HUDEP-2 (cell line): Measurements from ENCODE around the gene CBARP.

Source experiments
- DNase-seq, 76 experiments: peaks; one replicate each; lab custom pipeline; 2025; ENCODE audit not compliant: unreplicated experiment in 76 of 76; lab: John Stamatoyannopoulos, UW

The CBARP gene

DNA sequence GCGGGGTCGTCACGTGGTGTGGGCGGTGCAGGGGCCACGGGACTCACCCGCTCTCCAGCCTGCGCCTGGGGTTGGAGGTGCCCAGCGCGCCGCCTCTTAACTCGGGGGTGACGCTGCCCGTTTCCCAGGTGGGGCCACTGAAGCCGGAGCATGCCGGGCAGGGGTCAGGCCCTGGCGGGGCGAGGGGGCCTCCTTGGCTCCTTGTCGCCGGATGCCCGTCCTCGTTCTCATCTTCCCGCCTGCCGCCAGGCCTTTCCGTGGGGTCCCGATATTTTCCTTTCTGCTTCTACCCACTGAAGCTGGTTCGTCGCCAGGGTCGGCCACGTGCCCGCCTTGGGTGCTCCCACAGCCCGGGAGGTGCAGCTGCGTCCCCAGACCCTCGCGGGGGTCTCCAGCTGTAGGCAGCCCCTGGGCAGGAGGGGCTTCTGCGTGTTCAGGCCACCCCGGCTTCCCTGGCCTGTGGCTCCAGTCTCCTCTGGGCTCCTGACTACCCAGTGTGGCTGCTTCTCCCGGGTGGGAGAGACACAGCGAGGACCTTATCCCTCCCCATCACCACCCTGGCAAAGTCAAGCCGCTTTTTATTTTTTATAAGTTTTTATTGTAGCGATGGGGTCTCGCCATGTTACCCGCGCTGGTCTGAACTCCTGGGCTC is 38.3 kb upstream of the CBARP start:
- peak in 1 of 76 experiments; percentile 80 for DNase-seq

DNA sequence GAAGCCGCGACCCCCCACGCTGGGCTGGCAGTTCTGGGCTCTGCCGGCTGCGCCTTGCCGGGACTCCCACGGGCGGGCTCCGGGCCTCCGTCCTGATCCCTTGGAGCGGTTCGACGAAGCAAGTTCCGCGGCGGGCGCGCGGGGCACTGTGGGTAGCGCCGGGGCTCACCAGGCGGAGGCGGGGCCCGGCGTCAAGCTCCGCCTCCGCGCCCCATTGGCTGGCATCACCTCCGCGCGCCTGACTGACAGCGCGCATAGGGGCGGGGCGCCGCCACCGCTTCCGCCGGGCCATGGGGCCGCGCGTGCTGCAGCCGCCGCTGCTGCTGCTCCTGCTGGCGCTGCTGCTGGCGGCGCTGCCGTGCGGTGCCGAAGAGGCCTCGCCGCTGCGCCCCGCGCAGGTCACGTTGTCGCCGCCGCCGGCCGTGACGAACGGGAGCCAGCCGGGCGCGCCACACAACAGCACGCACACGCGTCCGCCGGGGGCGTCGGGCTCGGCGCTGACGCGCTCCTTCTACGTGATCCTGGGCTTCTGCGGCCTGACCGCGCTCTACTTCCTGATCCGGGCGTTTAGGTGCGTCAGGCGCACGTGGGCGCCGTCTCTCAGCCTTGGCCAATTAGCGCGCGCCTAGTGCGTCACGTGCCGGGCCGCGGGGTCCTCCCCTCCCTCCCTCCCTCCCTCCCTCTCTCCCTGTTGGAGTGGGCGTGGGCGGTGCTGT is 37.6 kb upstream of the CBARP start, which contains the start of gene FAM174C:
TSS of gene FAM174C (plus strand) at position 271 of the 716 bp plus-strand sequence. CDS start at position 291, 20 bp downstream.
- DNase-seq = peak in 75 of 76 experiments; percentile 75 to 99 (median 97)

DNA sequence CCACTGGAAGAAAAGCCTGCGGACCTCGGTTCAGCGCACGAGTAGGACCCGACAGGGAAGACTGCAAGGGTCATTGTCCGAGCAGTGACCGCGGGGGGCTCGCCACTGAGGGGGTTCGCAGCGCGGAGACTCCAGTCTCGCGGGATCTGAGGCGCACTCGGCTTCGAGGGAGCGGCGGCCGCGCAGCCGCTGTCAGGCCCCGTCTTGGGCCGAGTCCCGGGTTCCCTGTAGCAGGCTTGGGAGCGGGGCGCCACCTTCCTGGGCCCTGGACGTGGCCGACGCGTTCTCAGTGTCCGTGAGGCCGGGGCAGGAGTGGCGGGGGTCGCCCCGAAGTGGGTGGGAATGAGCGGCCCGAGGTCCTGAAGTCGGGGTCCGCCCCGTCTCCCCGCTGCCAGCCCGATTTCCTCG is 37.1 kb upstream of the CBARP start:
- DNase-seq = no peak

DNA sequence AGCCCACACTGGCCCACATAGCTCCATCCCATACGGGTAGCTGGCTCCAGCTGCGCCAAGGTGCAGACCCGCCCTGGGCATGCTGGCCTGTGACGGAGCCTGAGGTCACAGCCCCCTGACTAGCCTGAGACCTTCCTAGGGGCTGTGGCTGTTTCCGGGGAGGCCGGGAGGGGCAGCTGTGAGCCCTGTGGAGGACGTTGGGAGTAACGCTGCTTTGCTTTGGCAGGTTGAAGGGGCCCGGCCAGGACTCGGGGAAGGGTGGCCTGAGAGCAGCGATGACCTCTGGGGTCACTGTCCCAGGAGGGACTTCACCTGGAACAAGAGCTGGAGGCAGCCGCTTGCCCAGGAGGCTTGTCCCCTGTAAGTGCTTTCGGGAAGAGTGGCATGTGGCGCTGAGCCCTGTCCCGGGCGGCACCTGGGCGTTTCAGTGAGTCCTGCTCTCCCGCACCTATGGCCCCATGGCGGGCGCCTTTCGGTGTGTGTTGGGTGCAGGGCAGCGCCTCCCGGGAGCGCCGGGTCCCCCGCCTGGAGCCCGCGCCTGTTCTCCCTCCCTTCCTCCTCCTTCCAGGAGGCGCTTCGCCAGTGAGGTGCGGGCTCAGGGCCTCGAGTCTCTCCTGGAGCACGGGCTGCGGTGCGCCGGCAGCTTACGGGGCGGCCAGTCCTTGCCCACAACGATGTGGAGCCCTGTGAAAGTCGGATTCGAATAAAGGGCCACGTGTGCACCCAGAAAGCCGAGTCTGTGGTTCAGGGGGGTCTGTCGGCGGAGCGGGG is 36.5 kb upstream of the CBARP start:
- DNase-seq = no peak

DNA sequence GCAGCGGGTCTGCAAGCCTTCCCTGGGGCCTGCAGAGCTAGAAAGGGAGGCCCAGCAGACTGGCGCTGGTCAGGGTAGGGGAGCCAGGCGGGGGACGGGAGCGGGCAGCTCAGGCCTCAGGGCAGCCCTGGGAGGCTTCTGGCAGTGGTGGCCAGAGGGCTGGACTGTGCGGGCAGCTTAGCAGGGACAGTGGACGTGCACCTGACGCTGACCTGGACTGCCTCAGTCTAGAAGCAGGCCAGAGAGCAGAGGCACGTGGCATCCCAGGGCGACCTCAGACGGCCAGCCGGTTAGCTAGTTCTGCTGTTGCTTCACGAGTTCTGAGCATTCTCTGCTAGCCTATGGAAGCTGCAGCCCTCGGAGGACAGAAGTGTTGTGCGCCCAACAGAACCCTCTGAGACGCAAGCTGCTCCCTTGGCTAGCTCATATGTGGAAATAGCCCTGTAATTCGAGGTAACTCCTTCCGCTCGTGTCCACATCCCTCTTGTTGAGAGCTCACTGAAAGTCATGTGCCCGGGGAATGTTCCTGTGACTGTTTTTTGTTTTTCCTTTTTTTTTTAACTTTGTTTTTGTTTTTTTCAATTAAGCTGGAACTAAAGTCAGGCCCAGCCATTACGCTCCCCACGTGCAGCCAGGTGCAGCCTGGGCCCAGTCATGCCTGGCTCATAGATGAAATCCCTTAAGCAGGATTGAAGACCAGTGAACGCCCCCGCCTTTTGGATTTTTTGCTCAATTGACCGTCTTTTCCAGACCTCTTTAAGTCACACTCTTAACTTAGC is 35.6 kb upstream of the CBARP start:
- no peak for DNase-seq

DNA sequence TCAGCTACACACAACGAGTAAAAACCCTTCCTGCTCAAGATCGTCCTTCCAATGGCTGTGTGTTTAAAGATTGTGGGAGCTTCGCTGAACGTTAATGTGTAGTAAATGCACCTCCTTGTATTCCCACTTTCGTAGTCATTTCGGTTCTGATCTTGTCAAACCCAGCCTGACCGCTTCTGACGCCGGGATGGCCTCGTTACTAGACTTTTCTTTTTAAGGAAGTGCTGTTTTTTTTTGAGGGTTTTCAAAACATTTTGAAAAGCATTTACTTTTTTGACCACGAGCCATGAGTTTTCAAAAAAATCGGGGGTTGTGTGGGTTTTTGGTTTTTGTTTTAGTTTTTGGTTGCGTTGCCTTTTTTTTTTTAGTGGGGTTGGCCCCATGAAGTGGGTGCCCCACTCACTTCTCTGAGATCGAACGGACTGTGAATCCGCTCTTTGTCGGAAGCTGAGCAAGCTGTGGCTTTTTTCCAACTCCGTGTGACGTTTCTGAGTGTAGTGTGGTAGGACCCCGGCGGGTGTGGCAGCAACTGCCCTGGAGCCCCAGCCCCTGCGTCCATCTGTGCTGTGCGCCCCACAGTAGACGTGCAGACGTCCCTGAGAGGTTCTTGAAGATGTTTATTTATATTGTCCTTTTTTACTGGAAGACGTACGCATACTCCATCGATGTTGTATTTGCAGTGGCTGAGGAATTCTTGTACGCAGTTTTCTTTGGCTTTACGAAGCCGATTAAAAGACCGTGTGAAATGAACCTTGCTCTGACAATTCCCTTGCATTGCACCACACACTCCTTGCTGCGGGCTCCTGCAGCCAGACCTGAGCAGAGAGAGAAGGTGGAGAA is 34.8 kb upstream of the CBARP start:
- DNase-seq = no peak

DNA sequence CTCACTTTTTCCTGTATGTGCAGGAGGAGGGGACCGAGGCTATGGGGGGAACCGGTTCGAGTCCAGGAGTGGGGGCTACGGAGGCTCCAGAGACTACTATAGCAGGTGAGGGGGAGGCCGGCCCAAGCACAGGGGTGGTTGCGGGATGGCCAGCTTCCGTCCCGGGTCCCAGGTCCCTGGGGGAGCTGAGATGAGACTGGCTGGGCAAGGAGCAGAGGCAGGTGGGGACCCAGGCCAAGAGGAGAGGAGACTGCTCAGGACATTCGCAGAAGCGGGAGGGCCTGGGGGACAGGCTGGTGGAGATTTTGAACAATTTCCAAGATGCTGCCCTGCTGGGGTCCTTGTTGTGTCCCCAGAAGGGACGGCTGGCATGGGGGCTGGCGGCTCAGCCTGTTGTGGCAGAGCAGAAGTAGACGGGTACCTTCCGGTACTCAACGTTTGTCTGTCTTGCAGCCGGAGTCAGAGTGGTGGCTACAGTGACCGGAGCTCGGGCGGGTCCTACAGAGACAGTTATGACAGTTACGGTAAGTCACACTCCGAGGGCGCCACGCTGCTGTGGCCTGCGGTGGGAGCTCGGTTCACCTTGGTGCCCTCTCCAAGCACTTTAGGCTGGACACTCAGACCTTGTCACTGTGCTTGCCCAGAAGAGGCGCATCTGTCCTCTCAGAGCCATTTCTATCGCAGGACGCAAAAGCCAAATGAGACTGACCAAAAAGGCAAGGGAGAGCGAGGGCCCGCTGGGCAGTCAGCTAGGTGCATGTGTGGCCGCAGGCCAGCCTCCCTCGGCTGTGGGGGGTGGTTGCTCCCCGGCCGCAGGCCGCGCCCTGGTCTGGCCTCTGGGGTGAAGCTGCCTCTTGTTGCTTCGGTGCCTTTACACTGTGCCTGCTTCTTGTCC is 34.0 kb upstream of the CBARP start:
- no peak for DNase-seq

DNA sequence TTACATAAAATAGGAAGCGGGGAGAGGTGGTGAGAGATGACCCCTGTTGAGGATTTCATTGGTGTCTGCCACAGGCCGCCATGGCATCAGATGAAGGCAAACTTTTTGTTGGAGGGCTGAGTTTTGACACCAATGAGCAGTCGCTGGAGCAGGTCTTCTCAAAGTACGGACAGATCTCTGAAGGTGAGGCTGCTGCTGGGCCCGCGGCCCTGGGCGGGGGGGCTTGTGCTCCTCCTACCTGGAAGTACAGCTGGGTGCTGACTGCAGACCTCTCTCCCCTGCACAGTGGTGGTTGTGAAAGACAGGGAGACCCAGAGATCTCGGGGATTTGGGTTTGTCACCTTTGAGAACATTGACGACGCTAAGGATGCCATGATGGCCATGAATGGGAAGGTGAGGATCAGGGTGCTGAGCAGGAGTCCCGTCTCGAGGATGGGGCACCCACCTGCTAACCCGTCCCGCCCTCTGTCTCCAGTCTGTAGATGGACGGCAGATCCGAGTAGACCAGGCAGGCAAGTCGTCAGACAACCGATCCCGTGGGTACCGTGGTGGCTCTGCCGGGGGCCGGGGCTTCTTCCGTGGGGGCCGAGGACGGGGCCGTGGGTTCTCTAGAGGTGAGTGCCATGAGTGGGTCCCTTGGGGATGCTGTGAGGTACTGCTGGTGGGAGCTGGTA is 33.2 kb upstream of the CBARP start:
- no peak for DNase-seq

DNA sequence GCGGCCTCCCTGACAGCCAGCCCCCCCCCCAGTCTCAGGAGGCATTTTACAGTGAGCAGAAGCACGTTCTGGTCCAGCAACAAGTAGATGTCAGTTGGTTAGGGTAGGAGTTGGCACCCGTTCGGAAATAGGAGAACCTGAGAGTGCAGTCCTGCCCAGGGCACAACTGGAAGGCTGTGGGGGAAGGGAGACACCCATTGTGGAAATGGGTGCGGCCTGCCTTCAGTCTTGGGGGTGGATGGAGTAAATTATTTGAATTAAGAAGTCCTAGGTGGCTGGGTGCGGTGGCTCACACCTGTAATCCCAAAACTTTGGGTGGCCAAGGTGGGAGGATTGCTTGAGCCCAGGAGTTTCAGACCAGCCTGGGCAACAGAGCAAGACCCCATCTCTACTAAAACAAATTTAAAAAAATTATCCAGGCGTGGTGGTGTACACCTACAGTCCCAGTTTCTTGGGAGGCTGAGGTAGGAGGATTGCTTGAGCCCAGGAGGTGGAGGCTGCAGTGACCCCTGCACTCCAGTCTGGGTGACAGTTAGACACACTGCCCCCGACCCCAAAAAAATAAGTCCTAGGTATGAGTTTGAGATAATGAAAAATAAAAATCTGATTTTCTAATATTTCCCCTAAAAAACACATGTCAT is 32.5 kb upstream of the CBARP start:
- DNase-seq = peak in 39 of 76 experiments; percentile 14 to 73 (median 45)

DNA sequence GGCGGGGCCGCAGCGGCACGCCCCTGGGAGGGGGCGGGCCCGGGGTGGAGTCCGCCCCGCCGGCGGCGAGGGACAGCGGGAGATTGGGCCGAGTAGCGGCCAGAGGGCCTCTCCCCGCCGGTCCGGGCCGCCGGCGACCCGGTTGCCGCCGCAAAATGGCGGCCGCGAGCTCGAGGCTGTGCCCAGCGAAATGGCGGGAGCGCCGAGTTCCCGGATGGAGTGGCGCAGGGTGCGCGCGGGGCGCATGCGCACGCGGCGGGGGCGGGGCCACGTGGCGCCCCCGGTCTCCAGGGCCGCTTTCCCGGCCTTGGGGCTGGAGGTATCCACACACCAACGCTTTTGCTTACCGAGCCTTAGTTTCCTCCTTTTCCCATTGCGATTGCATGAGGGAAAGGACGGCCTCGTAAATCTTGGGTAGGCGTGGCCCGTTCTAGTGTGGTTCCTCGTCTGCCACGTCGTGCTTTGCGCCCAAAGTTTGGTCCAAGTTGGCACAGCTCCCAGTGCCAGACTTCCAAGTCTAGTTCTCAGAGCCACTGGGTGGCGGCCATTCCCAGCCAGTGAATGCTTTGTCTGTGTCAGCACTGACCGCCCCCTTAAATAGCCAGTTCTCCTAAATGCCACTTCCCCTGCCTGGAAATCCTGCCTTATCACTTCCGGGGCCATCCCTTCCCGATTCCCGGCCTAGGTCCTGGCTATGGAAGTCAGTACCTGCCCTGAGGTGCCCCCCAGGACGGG is 31.8 kb upstream of the CBARP start:
- peak in 66 of 76 experiments; percentile 51 to 99 (median 81) for DNase-seq

DNA sequence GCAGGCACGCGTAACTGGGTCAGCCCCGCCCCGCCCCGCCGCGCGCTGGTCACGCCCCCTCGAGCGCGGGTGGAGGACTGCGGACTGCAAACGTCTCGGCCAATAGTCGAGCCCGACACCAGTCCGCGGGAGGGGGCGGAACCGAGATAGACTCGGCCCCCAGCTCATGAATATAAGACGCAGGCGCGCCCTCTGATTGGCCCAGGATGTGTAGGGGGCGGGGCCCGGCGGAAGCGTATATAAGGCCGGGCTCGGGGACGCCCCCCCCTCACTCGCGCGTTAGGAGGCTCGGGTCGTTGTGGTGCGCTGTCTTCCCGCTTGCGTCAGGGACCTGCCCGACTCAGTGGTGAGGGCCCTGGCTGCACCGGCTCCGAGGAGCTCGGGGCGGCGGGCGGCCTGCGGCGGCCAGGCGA is 31.3 kb upstream of the CBARP start, which contains the start of gene CIRBP:
TSS of gene CIRBP (plus strand) at position 268 of the 413 bp plus-strand sequence. CDS start 1,602 bp downstream, outside the sequence.
- DNase-seq = peak; percentile 91 to 100 (median 100)

DNA sequence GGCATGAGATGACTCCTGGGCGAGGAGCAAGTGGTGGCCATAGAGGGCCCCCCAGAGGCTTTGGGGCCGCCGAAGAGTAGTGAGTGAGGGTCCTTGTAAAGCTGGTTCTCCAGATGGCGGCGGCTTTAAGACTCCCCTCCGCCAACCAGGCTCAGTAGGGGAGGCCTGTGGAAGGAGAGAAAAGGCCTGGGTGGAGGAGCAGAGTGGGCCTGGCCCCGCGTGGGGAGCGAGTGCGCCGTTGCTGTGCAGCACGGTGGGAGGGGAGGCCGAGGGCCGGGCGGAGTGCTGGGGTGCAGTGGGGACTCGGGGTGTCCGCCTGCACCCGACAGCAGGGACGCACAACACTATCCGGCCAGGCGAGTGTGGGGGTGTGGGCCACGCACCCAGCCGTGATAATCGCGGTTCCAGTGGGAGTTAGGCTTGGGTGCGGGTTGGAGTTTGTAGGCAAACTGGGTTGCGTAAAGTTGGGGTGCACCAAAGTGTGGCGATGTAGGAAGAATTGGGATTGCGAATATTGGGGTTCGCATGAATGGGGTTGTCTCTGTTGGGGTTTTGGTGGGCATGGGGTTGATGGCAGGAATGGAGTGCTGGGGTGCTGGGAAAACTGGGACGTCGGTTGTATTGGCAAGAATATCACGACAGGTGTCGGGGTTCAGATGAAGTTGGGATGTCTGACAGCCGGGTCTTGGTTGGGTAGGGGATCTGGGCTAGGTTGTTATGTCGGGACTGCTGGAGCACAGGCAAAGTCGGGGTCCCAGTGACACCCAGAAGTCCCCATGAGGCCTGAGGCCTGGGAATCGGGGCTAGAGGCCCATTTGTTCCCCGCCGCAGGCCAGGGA is 30.6 kb upstream of the CBARP start:
- no peak for DNase-seq

DNA sequence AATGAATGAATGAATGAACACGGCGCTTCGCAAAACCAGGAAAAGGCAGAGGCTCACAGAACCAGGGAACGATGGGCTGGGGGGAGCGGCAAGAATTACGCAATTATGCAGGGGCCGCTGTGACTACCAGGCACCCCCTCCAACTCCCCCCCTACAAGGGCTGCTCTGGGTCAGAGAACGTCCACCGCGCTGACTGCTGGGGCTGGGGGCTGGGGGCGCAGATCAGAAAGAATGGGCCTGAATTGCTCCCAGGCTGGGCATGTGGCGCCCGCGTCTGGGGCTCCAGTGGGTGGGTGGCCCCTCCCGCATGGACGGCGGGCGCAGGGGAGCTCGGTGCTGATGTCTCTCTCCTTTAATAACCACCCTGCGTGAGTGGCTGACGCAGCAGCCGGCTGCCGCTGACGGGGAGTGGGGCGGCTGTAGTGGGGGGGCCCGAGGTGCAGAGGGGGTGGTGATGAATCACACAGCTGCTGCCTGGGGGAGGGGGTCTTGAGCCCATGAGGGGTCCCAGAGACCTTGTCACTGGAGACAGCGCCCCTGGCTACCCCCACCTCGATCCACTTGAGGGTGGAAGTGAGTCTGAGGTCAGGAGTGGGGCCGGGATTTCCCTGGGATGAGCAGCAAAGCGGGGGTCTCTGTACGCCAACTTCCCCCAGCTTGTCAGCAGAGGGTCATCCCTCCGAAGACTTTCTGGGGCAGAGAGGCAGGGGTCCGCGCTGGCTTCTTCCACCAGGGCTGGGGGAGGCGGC is 29.8 kb upstream of the CBARP start:
- no peak for DNase-seq

DNA sequence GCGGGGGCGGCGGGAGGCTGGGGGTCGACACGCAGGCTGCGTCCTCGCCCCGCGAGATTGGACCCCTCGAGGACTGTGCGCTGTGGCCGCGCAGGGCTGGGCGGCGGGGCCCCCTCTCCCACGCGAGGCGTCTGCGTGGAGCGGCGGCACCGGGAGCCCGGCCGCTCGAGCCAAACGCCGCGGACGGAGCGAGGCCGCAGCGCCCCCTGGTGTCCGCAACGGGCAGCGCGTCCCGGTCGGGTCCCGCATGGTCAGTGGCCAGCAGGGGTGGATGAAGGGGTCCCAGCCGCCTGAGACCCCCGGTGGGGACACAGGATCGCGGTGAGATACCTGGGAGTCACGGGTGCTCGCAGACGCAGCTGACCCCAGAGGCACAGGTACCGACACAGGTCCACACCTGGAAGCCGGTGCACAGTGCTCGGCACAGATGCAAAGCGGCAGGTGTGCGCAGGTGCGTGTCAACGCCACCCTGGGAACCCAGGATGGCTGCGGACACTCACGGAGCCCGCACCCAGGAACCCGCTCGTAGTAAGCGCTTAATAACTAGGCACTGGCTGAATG is 29.2 kb upstream of the CBARP start:
- DNase-seq = peak in 54 of 76 experiments; percentile 36 to 100 (median 69)
